Skeletal muscle tissue (tissue), 4 donors: ENCODE results near the gene JUNB. TPM values are rescaled to one million over a fixed set of nuclear protein-coding genes. Genes with fewer than 3 reads are reported as not detected.
A peak's percentile ranks its signal among the peaks of the same experiment; 100 is the strongest.
"Not testable (repeated sequence)": the region's sequence is repeated elsewhere in the genome, so short reads cannot be mapped to it uniquely, and the experiment has no call there.

ENCODE experiments used
- H3K27ac ChIP-seq: one replicate; pipeline ENCODE4 v1.7.0; 2013; ENCODE audit warnings: mild to moderate bottlenecking, low read depth, low read length, inconsistent platforms
- H3K27me3 ChIP-seq, 3 donors: one replicate each; pipeline ENCODE4 v1.7.0; 2013; ENCODE audit warnings: low read length in 3 of 3; ENCODE audit not compliant: control insufficient read depth in 3 of 3, insufficient read depth in 3 of 3
- H3K36me3 ChIP-seq, 3 donors: one replicate each; pipeline ENCODE4 v1.7.0; 2013; ENCODE audit warnings: low read length in 3 of 3; ENCODE audit not compliant: control insufficient read depth in 3 of 3, insufficient read depth in 3 of 3
- H3K4me1 ChIP-seq, 3 donors: one replicate each; pipeline ENCODE4 v1.7.0; 2013; ENCODE audit warnings: low read length in 3 of 3, mild to moderate bottlenecking in 3 of 3; ENCODE audit not compliant: control insufficient read depth in 3 of 3, insufficient read depth in 3 of 3
- H3K4me3 ChIP-seq, 3 donors: one replicate each; pipeline ENCODE4 v1.7.0; 2013; ENCODE audit warnings: low read length in 3 of 3
- H3K9ac ChIP-seq, 3 donors: one replicate each; pipeline ENCODE4 v1.7.0; 2013; ENCODE audit warnings: low read length in 3 of 3, mild to moderate bottlenecking in 3 of 3, moderate library complexity in 2 of 3, low read depth in 1 of 3
- H3K9me3 ChIP-seq, 3 donors: one replicate each; pipeline ENCODE4 v1.7.0; 2013; ENCODE audit warnings: low read length in 3 of 3; ENCODE audit not compliant: control insufficient read depth in 3 of 3
- total RNA-seq: library from RNA; depleted of rRNA; stranded (reverse); fragments of >200 nt; gene quantifications from one replicate; pipeline ENCODE4 v1.2.3, GENCODE V29; 2014
- donor health status: Osteomylitis.

The JUNB gene
- total RNA-seq, 1 donor from 2014 or later: 31.3 TPM

GRCh38 chr19:12800923-12801465 is 9.7 kb downstream of the JUNB start:
- H3K27ac ChIP-seq: peak overlapping the region; percentile 85
- H3K4me3 ChIP-seq: peak overlapping the region; percentile 94 to 99 (median 98)
- no peaks in the 10 kb centered on the region for H3K27me3 ChIP-seq
- H3K4me1 ChIP-seq: peaks cover 28 to 40% (median 30%) of the 10 kb centered on the region in 3 donors
- H3K9ac ChIP-seq: peak overlapping the region; percentile 93 to 99 (median 97)
- no peaks in the 10 kb centered on the region for H3K9me3 ChIP-seq
- H3K36me3 ChIP-seq: peaks cover 20 to 25% (median 24%) of the 10 kb centered on the region in 3 donors

DNA sequence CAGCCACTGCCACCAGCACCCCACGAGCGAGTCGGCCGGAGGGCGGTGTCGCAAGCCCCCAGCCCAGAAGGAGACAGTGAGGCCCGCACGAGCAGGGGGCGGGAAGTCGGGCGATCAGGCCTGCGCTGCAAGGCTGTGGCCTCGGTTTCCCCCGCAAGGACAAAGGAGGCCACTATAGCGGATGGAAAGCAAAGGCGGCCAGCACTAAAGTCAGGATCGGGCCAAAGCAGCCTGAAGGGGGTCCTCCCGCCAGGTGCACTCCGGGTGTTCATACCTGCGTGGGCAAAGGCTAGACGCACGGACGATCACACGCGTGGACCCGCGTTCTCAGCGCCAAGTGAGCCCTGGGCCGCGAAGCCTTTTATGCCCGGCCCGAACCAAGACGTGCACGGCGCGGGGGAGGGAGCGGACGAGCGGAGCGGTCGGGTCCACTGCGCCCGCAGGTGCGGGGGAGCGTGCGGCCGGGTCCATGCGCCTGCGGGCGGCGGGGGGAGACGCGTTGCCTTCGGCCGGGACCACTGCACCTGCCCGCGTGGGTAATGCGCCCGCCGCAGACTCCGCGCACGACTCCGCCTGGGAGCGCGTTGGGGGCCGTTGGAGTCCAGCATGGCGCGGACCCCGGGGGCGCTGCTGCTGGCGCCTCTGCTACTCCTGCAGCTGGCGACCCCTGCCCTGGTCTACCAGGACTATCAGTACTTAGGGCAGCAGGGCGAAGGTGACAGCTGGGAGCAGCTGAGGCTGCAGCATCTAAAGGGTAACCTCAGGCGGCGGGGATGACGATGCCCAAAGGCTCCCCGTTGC is 10.4 kb downstream of the JUNB start, which contains the start of the genes PRDX2 and THSD8:
Gene PRDX2 (minus strand): TSS at position 335 of the 801 bp plus-strand sequence. CDS start 539 bp downstream, outside the sequence.
Gene THSD8 (plus strand): TSS at position 604 of the 801 bp plus-strand sequence. CDS start 3 bp downstream, at position 607.
- Histone ChIP-seq H3K4me1 (peaks cover 26 to 39% (median 29%) of the 10 kb centered on the region in 3 donors), H3K27ac (peak within 1 kb of the TSS; percentile 85), H3K27me3 (no peaks in the 10 kb centered on the region), H3K4me3 (peak within 1 kb of the TSS; percentile 94 to 99 (median 98)), H3K36me3 (peaks cover 20 to 24% (median 22%) of the 10 kb centered on the region in 3 donors), H3K9ac (peak within 1 kb of the TSS; percentile 93 to 99 (median 97)), H3K9me3 (no peaks in the 10 kb centered on the region)

GRCh38 chr19:12802267-12803106 is 11.2 kb downstream of the JUNB start:
- Histone ChIP-seq H3K9ac (peak overlapping the region; percentile 93 to 99 (median 97)), H3K9me3 (no peaks in the 10 kb centered on the region), H3K27ac (no peak overlapping the region), H3K4me1 (peaks cover 31 to 46% (median 33%) of the 10 kb centered on the region in 3 donors), H3K4me3 (peak overlapping the region; percentile 94 to 99 (median 98)), H3K27me3 (no peaks in the 10 kb centered on the region), H3K36me3 (peaks cover 16 to 20% (median 18%) of the 10 kb centered on the region in 3 donors)

DNA sequence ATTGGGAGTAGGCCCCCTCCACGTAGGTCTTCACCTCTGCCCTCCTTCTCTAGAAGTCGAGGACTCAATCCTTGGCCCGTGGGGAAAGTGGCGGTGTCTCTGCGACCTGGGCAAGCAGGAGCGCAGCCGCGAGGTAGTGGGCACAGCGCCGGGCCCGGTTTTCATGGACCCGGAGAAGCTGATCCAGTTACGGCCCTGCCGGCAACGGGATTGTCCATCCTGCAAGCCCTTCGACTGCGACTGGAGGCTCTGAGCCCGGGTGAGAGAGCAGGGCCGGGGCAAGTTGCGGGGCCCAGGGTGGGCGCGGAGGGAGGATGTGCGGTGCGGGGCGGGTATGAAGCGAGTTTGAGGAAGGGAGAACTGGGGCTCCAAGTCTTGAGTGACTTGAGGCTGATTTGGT is 12.8 kb downstream of the JUNB start:
- no peak overlapping the region for H3K4me3 ChIP-seq
- H3K9ac ChIP-seq: no peak overlapping the region
- H3K27ac ChIP-seq: no peak overlapping the region
- H3K4me1 ChIP-seq: peaks cover 31 to 46% (median 33%) of the 10 kb centered on the region in 3 donors
- H3K27me3 ChIP-seq: no peaks in the 10 kb centered on the region
- H3K9me3 ChIP-seq: no peaks in the 10 kb centered on the region
- peaks cover 15 to 19% (median 16%) of the 10 kb centered on the region in 3 donors for H3K36me3 ChIP-seq

DNA sequence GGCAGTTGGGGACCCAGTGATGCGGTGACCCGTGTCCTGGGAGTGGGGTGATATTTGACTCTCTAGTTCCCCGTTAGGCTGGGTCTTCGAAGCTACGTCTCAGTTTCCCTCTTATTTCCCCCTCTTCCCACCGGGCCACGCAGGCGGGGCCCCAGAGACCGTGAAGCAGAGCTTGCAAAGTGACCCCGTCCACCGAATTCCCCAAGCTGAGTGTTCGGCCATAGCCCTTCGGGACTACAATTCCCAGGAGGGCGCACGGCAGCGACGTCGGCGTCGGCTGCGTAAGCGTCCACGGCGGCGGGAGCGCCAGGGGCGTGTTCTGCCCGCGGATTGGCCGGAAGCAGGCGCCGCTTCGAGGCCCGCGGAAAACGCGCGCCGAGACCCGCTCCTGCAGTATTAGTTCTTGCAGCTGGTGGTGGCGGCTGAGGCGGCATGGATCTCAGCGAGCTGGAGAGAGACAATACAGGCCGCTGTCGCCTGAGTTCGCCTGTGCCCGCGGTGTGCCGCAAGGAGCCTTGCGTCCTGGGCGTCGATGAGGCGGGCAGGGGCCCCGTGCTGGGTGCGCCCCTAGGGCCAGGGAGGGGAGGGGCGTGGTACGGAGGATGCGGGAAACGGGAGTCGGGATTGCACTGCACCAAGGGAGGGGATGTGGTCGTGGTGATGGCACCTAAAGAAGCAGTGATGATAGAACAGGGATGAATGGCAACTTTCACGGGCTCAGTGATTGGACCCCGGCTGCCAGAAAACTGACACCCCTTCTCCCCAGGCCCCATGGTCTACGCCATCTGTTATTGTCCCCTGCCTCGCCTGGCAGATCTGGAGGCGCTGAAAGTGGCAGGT is 15.2 kb downstream of the JUNB start, which contains the start of gene RNASEH2A:
Gene RNASEH2A (plus strand): TSS at position 343 of the 840 bp plus-strand sequence. CDS start 90 bp downstream, at position 433.
- Histone ChIP-seq H3K27ac (peak within 1 kb of the TSS; percentile 50), H3K4me3 (peak within 1 kb of the TSS; percentile 65 to 89 (median 81)), H3K4me1 (peaks cover 19 to 24% (median 20%) of the 10 kb centered on the region in 3 donors), H3K9ac (peak within 1 kb of the TSS; percentile 75 to 82 (median 79)), H3K36me3 (peaks cover 4 to 6% (median 6%) of the 10 kb centered on the region in 3 donors), H3K9me3 (no peaks in the 10 kb centered on the region), H3K27me3 (no peaks in the 10 kb centered on the region)

- Histone ChIP-seq H3K36me3 (peaks cover 2 to 6% (median 5%) of the 10 kb centered on the region in 3 donors), H3K4me3 (no peak overlapping the region), H3K9me3 (no peaks in the 10 kb centered on the region), H3K4me1 (no peaks in the 10 kb centered on the region), H3K27ac (no peak overlapping the region), H3K9ac (no peak overlapping the region), H3K27me3 (no peaks in the 10 kb centered on the region)
These were observed 23.8 kb downstream of the JUNB start for GRCh38 chr19:12815088-12815487.

- H3K4me1 ChIP-seq, H3K9me3 ChIP-seq, H3K27ac ChIP-seq, H3K9ac ChIP-seq, H3K27me3 ChIP-seq, H3K36me3 ChIP-seq, H3K4me3 ChIP-seq: not testable (repeated sequence)
These were observed 25.9 kb downstream of the JUNB start for GRCh38 chr19:12817188-12817587.

DNA sequence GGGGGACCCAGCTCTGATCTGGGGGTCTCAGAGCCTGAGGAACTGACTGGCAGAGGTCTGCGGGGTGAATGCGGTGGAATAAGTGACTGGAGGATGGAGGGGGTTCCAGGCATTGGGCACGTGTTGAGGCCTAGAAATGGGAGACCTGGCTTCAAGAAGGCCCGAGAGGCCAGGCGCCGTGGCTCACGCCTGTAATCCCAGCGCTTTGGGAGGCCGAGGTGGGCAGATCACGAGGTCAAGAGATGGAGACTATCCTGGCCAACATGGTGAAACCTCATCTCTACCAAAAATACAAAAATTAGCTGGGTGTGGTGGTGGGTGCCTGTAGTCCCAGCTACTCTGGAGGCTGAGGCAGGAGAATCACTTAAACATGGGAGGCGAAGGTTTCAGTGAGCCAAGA is 26.5 kb downstream of the JUNB start:
- H3K9ac ChIP-seq, H3K4me3 ChIP-seq, H3K9me3 ChIP-seq, H3K4me1 ChIP-seq, H3K36me3 ChIP-seq, H3K27ac ChIP-seq, H3K27me3 ChIP-seq: not testable (repeated sequence)

DNA sequence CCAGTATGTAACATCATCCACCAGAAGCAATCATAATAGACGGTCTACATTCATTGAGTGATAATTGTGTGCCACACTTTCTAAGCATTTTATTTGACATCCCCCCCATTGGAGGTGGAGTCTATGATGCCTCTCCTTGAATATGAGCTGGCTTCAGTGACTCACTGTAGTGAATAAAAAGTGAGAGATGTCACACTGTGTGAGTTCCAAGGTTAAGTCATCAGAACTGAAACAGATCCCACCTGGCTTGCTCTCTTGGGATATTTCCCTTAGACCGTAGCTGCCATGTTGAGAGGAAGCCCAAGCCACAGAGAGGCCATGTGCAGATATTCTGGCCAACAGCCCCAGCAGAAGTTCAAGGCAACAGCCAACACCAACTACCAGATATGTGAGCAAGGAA is 30.5 kb downstream of the JUNB start:
- H3K4me3 ChIP-seq: no peak overlapping the region
- no peaks in the 10 kb centered on the region for H3K9me3 ChIP-seq
- no peaks in the 10 kb centered on the region for H3K4me1 ChIP-seq
- H3K27me3 ChIP-seq: peaks cover 14 to 33% (median 19%) of the 10 kb centered on the region in 3 donors
- no peaks in the 10 kb centered on the region for H3K36me3 ChIP-seq
- H3K27ac ChIP-seq: no peak overlapping the region
- no peak overlapping the region for H3K9ac ChIP-seq
